Omental fat pad (tissue), 4 donors: ENCODE results near the gene DNMT3L. TPM values are rescaled to one million over a fixed set of nuclear protein-coding genes. Genes with fewer than 3 reads are reported as not detected.
"Not testable (repeated sequence)": the region's sequence is repeated elsewhere in the genome, so short reads cannot be mapped to it uniquely, and the experiment has no call there.

Experiments used
- ATAC-seq: fragments of 150-250 bp; one replicate; pipeline ENCODE4 v1.9.1; 2016; ENCODE audit warnings: mild to moderate bottlenecking, moderate library complexity; ENCODE audit not compliant: low FRiP score
- DNase-seq: peaks from one replicate; pipeline ENCODE4 v3.0.0-alpha.2; 2019; ENCODE audit warnings: low spot score
- total RNA-seq, 4 donors: library from RNA; depleted of rRNA; stranded (reverse); fragments of >200 nt; gene quantifications; one replicate each; pipeline ENCODE4 v1.1.0, GENCODE V29; 2016
- TF ChIP-seq, protein P1 (sequence below), 3 donors: fragments of 450-650 bp; IDR thresholded peaks; one replicate each; pipeline ENCODE4 v1.5.1; 2016 to 2017; ENCODE audit warnings: antibody characterized with exemption in 3 of 3, mild to moderate bottlenecking in 3 of 3, moderate library complexity in 2 of 3

Gene DNMT3L
- total RNA-seq, 4 donors from 2014 or later, result not detected

DNA sequence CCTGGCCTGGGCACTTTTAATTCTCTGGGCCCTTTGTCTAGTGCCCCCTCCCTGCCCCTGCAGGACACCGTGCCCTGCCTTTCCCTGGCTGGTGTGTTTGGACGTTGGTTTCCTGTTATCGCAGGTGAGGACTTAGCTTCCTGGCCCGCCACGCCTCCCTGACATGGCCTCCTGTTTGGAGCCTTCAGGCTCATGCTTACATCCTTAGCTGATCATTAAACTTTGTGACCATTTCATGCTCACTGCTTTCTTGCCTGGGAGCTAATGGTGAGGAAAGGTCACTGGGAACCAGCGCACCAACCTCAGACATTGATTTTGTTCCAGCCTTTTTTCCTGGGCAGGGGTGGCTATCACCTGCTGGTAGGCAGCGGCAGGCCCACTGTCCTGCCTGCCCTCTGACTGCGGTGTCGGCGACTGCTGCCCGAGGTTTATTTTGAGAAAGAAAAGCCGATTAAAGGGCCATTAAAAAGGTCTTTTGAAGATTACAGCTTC, 41.8 kb upstream of the DNMT3L start:
- TF ChIP-seq, protein P1, sequence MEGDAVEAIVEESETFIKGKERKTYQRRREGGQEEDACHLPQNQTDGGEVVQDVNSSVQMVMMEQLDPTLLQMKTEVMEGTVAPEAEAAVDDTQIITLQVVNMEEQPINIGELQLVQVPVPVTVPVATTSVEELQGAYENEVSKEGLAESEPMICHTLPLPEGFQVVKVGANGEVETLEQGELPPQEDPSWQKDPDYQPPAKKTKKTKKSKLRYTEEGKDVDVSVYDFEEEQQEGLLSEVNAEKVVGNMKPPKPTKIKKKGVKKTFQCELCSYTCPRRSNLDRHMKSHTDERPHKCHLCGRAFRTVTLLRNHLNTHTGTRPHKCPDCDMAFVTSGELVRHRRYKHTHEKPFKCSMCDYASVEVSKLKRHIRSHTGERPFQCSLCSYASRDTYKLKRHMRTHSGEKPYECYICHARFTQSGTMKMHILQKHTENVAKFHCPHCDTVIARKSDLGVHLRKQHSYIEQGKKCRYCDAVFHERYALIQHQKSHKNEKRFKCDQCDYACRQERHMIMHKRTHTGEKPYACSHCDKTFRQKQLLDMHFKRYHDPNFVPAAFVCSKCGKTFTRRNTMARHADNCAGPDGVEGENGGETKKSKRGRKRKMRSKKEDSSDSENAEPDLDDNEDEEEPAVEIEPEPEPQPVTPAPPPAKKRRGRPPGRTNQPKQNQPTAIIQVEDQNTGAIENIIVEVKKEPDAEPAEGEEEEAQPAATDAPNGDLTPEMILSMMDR (IDR thresholded peaks at IDR 0.05), result no peak
- DNase-seq, result no peak
- ATAC-seq, result no peak

DNA sequence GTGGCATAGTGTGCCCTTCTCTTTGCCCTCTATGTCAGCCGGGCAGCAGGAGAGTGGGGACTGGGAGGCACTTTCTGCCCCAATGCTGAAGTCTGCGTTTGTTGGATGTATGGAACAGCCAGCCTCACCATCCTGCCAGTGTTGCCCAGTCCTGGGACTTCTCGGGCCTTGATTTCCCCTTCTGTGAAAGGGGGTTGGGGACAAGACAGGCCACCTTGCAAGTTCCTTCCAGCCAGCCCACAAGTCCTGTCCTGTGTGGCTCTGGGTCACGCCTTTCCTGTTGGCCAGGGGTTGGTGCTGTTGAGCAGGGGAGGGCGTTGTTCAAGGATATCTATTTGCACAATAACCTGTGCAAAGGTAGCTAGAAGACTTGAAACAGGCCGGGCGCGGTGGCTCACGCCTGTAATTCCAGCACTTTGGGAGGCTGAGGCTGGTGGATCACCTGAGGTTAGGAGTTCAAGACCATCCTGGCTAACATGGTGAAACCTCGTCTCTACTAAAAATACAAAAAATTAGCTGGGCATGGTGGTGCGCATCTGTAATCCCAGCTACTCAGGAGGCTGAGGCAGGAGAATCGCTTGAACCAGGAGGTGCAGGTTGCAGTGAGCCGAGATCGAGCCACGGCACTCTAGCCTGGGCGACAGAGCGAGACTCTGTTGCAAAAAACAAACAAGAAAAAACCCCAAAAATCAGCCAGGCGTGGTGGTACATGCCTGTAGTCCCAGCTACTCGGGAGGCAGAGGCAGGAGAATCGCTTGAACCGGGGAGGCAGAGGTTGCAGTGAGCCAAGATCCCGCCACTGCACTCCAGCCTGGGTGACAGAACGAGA, 41.1 kb upstream of the DNMT3L start:
- ATAC-seq, DNase-seq: not testable (repeated sequence)

DNA sequence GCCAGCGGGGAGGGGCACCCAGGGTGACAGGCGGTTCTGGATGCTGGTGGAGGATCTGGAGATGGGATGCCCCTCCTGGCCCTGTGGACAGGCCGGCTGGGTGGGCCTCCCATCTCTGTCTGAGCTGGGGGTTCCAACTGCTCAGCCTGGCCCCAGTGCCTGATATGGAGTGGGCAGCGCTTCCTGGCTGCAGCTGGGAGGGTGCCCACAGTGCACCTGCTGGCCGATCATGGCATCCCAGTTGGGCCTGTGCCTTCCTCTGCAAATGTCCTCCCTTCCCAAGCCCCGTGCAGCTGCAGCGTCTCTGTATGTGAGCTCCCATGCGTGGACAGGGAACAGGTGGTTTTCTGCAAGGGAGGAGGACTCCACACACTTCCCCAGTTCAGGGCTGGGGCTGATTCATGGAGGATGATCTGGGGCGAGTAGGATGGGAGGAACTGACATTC, 40.3 kb upstream of the DNMT3L start:
- DNase-seq (no peak), ATAC-seq (no peak)
- TF ChIP-seq, protein P1 (IDR thresholded peaks at IDR 0.05), result no peak

DNA sequence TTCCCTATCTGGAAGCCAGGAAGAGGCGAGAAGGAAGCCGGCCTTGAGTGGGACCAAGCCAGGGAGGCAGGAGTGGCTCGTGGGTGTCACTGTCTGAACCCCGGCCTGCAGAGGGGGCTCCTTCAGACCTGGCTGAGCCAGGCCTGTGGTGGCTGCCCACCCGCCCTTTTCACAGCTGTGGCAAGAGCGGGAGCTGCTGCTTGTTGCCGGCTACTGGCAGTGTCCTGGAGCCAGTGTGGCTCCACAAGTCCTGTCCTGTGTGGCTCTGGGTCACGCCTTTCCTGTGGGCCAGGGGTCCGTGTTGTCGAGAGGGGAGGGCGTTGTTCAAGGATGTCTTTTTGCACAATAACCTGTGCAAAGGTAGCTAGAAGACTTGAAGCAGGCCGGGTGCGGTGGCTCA, 39.4 kb upstream of the DNMT3L start:
- TF ChIP-seq, protein P1 (IDR thresholded peaks at IDR 0.05), result no peak
- DNase-seq (no peak), ATAC-seq (no peak)

DNA sequence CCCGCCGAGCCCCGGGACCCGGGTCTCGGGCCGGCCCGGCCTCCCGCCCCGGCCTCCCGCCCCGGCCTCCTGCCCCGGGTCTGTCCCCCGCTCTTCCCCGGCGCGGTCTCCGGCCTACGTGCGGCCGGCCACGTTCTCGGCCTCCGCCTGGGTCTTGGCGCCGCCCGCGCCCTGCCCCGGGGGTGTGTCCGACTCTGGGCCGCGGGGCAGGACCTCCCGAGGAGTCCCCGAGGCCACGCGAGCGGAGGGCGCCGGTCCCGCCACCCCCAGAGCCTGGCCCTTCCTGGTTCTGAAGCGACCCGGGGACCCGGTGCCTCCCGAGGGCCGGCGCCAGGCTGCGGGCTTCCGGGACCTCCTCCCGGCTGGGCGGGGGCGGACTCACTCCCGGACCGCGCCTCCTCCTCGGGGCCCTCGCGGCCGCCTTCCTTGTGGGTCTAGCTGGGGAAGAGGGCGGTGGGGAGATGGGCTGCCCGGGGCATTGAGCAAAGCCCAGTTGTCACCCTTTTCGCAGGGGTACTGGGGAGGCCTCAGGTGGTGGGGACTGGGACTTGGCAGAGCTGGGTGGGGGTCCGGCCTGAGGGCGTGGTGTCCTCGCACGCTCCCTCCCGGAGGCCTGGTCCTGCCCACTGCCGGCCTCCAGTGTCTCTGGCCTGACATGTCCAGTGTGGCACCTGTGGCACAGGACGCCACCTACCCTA, 38.7 kb upstream of the DNMT3L start:
- ATAC-seq, result peak; percentile 24
- TF ChIP-seq, protein P1 (IDR thresholded peaks at IDR 0.05), result no peak

DNA sequence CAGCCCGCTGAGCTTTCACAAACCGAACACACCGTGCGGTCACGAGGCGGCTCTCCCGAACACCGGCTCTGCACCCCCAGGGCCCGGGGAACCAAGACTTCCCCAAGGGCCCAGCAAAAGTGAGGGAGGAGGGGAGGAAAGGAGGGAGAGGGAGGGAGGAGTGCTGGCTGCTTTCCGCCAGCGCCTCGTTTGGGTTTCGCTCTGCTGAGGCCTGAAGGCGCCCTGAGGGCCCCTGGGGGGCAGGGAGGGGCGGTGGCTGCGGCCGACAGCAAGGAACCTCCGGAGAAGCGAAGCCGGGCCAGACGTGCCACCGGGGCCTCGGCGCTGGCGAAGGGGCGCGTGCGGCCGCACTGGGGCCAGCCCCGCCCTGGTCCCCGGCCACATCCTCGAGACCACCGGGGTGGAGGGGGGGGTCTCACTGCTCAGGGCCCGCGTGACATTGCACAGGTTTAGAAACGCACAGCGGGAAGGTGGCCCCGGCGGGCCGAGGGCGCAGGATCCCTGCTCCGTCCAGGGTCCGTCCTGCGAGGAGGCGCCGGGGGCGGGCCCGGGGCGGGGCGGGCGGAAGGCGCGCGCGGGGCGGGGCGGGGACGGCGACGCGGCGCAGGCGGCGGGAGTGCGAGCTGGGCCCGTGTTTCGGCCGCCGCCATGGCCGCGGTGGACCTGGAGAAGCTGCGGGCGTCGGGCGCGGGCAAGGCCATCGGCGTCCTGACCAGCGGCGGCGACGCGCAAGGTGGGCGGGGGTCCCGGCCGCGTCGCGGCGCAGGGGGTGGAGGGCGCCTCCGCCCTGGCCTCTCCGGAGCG, 38.0 kb upstream of the DNMT3L start, which contains the start of gene PFKL:
Gene PFKL (plus strand): TSS at position 596 of the 804 bp plus-strand sequence. CDS start 53 bp downstream, at position 649.
- ATAC-seq (peak; percentile 78), DNase-seq (no peak)
- TF ChIP-seq, protein P1 (IDR thresholded peaks at IDR 0.05), result no peak

More for the DNA sequence above, 38.7 kb upstream of the DNMT3L start:
- DNase-seq, result no peak

DNA sequence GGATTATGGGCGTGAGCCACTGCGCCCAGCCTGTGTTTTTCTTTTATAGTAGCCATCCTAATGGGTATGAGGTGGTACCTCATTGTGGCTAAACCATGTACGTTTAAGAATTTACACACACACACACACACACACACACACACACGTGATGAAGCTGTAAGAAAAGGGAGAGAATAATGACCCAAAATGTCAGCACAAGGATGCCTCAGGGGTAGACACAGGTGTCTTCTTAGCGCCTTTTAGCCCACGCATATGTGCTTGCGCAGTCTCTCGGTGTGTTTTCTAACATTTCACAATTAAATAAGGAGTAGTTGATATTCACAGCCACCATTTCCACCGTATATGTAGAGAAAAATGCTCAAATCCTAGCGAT, 37.4 kb upstream of the DNMT3L start:
- ATAC-seq (no peak), DNase-seq (no peak)
- TF ChIP-seq, protein P1 (IDR thresholded peaks at IDR 0.05), result no peak
